ENCODE data around the gene MRPL4. TPM values are rescaled to one million over a fixed set of nuclear protein-coding genes. Genes with fewer than 3 reads are reported as not detected.

The MRPL4 gene
- total RNA-seq, 1 experiment from 2014 or later, result 98.5 TPM

Other genes starting within 250 kb of the MRPL4 start
- gene COL5A3, start 241.7 kb upstream of the MRPL4 start, total RNA-seq (2014; rRNA removed), result 0.58 and 0.80 TPM in 2 replicates
- gene RDH8, start 238.7 kb upstream of the MRPL4 start, total RNA-seq (2014; rRNA removed), result not detected in 2 replicates
- gene SHFL, start 165.9 kb upstream of the MRPL4 start, total RNA-seq (2014; rRNA removed), result 29.0 and 29.5 TPM in 2 replicates
- 0.06 and 0.19 TPM in 2 replicates for gene ANGPTL6, start 149.5 kb upstream of the MRPL4 start, total RNA-seq (2014; rRNA removed)
- gene PPAN, start 145.9 kb upstream of the MRPL4 start, total RNA-seq (2014; rRNA removed), result 37.8 and 41.6 TPM in 2 replicates
- gene P2RY11, start 140.5 kb upstream of the MRPL4 start, total RNA-seq (2014; rRNA removed), result 2.8 and 3.5 TPM in 2 replicates
- gene EIF3G, start 132.3 kb upstream of the MRPL4 start, total RNA-seq (2014; rRNA removed), result 269 and 297 TPM in 2 replicates
- gene DNMT1, start 57.3 kb upstream of the MRPL4 start, total RNA-seq (2014; rRNA removed), result 125 and 192 TPM in 2 replicates
- gene S1PR2, start 20.9 kb upstream of the MRPL4 start, total RNA-seq (2014; rRNA removed), result 1.4 and 1.8 TPM in 2 replicates
- gene ICAM1, start 18.9 kb downstream of the MRPL4 start, total RNA-seq (2014; rRNA removed), result 1.7 and 2.2 TPM in 2 replicates
- not detected in 2 replicates for gene ICAM4, start 34.7 kb downstream of the MRPL4 start, total RNA-seq (2014; rRNA removed)
- gene ICAM5, start 37.7 kb downstream of the MRPL4 start, total RNA-seq (2014; rRNA removed), result 4.0 and 8.0 TPM in 2 replicates
- gene ZGLP1, start 57.6 kb downstream of the MRPL4 start, total RNA-seq (2014; rRNA removed), result 1.9 and 3.4 TPM in 2 replicates
- gene FDX2, start 63.8 kb downstream of the MRPL4 start, total RNA-seq (2014; rRNA removed), result 61.0 and 64.5 TPM in 2 replicates
- gene RAVER1, start 81.3 kb downstream of the MRPL4 start, total RNA-seq (2014; rRNA removed), result 26.8 and 37.4 TPM in 2 replicates
- 6.7 and 9.0 TPM in 2 replicates for gene ICAM3, start 87.4 kb downstream of the MRPL4 start, total RNA-seq (2014; rRNA removed)
- 78.5 and 97.8 TPM in 2 replicates for gene TYK2, start 128.4 kb downstream of the MRPL4 start, total RNA-seq (2014; rRNA removed)
- 311 and 327 TPM in 2 replicates for gene CDC37, start 151.3 kb downstream of the MRPL4 start, total RNA-seq (2014; rRNA removed)
- 1.9 and 2.0 TPM in 2 replicates for gene PDE4A, start 168.3 kb downstream of the MRPL4 start, total RNA-seq (2014; rRNA removed)